ENCODE results near the gene KRI1.

The KRI1 gene

GRCh38 chr19:10565567-10566407, at the start of gene KRI1:
KRI1 (minus strand) TSS chr19:10566010; CDS start chr19:10565999, 11 bp downstream.
- peak; percentile 98 for DNase-seq (ENCODE audit: low read depth)
- H3K4me3 ChIP-seq (replicated peaks; ENCODE audit: low read depth, low read length) = peak within 1 kb of the TSS; percentile 90
- TF ChIP-seq CTCF (IDR thresholded peaks at IDR 0.05; ENCODE audit: low read length, missing control alignments) = peak; percentile 5

GRCh38 chr19:10612499-10613119, 46.8 kb upstream of the KRI1 start:
- TF ChIP-seq CTCF (IDR thresholded peaks at IDR 0.05; ENCODE audit: low read length, missing control alignments) = no peak
- no peak overlapping the region for H3K4me3 ChIP-seq (replicated peaks; ENCODE audit: low read depth, low read length)
- DNase-seq (ENCODE audit: low read depth) = no peak

- no peak overlapping the region for H3K4me3 ChIP-seq (replicated peaks; ENCODE audit: low read depth, low read length)
- DNase-seq (ENCODE audit: low read depth) = no peak
- no peak for TF ChIP-seq CTCF (IDR thresholded peaks at IDR 0.05; ENCODE audit: low read length, missing control alignments)
Observed at GRCh38 chr19:10611907-10612306, 46.1 kb upstream of the KRI1 start.

- H3K4me3 ChIP-seq (replicated peaks; ENCODE audit: low read depth, low read length) = no peak overlapping the region
- DNase-seq (ENCODE audit: low read depth) = no peak
Observed at GRCh38 chr19:10604460-10604980, 38.7 kb upstream of the KRI1 start.

GRCh38 chr19:10603873-10604459, 38.2 kb upstream of the KRI1 start:
- peak; percentile 21 for DNase-seq (ENCODE audit: low read depth)
- no peak for TF ChIP-seq CTCF (IDR thresholded peaks at IDR 0.05; ENCODE audit: low read length, missing control alignments)
- H3K4me3 ChIP-seq (replicated peaks; ENCODE audit: low read depth, low read length) = peak overlapping the region; percentile 96

More at GRCh38 chr19:10604460-10604980, 38.7 kb upstream of the KRI1 start:
- TF ChIP-seq CTCF (IDR thresholded peaks at IDR 0.05; ENCODE audit: low read length, missing control alignments) = no peak

- no peak for TF ChIP-seq CTCF (IDR thresholded peaks at IDR 0.05; ENCODE audit: low read length, missing control alignments)
- DNase-seq (ENCODE audit: low read depth) = no peak
Observed at GRCh38 chr19:10603084-10603872, 37.5 kb upstream of the KRI1 start.

More at GRCh38 chr19:10603084-10603872, 37.5 kb upstream of the KRI1 start:
- peak overlapping the region; percentile 96 for H3K4me3 ChIP-seq (replicated peaks; ENCODE audit: low read depth, low read length)
